H9 (cell line): ENCODE data around the gene DLG2. TPM values are rescaled to one million over a fixed set of nuclear protein-coding genes. Genes with fewer than 3 reads are reported as not detected.

Experiments used
- DNase-seq: peaks from one replicate; pipeline ENCODE4 v3.0.0-alpha.2; 2017
- H2AFZ ChIP-seq: one replicate; pipeline ENCODE4 v1.6.1; 2013; ENCODE audit warnings: mild to moderate bottlenecking, low read length, control low read depth, moderate library complexity
- H2AK5ac ChIP-seq: 2 replicates; pipeline ENCODE4 v1.6.1; 2013; ENCODE audit warnings: low read length, control low read depth, mixed read lengths; ENCODE audit not compliant: insufficient read length
- H2BK120ac ChIP-seq: one replicate; pipeline ENCODE4 v1.6.1; 2013; ENCODE audit warnings: low read depth, mild to moderate bottlenecking, low read length, control low read depth, inconsistent platforms; ENCODE audit not compliant: poor library complexity, severe bottlenecking
- H2BK12ac ChIP-seq: 2 replicates; pipeline ENCODE4 v1.6.1; 2013; ENCODE audit warnings: low read length, control low read depth, mixed read lengths, low read depth; ENCODE audit not compliant: insufficient read length
- H2BK15ac ChIP-seq: 2 replicates; pipeline ENCODE4 v1.6.1; 2013; ENCODE audit warnings: low read depth, low read length, control low read depth
- H2BK20ac ChIP-seq: one replicate; pipeline ENCODE4 v1.6.1; 2013; ENCODE audit warnings: low read depth, mild to moderate bottlenecking, low read length, control low read depth, inconsistent platforms; ENCODE audit not compliant: poor library complexity, severe bottlenecking
- H2BK5ac ChIP-seq: 2 replicates; pipeline ENCODE4 v1.6.1; 2013; ENCODE audit warnings: low read length, control low read depth, mixed read lengths; ENCODE audit not compliant: insufficient read length
- H3K14ac ChIP-seq: 2 replicates; pipeline ENCODE4 v1.6.1; 2013; ENCODE audit warnings: low read length, control low read depth; ENCODE audit not compliant: insufficient read depth
- H3K18ac ChIP-seq: 2 replicates; pipeline ENCODE4 v1.6.1; 2013; ENCODE audit warnings: low read depth, mild to moderate bottlenecking, mixed read lengths, low read length, control low read depth; ENCODE audit not compliant: insufficient read length
- H3K23ac ChIP-seq: 2 replicates; pipeline ENCODE4 v1.6.1; 2013; ENCODE audit warnings: low read length, control low read depth, mixed read lengths, low read depth; ENCODE audit not compliant: insufficient read length
- H3K23me2 ChIP-seq: 2 replicates; pipeline ENCODE4 v1.6.1; 2013; ENCODE audit warnings: low read depth, mild to moderate bottlenecking, mixed read lengths, low read length, control low read depth; ENCODE audit not compliant: insufficient read length, poor library complexity, severe bottlenecking
- H3K27ac ChIP-seq: 2 replicates; pipeline ENCODE4 v1.5.1; 2013; ENCODE audit warnings: low read length, control low read depth, mixed read lengths, low read depth; ENCODE audit not compliant: insufficient read length
- H3K27me3 ChIP-seq: 2 replicates; pipeline ENCODE4 v1.6.1; 2013; ENCODE audit warnings: low read length, control low read depth, inconsistent platforms; ENCODE audit not compliant: insufficient read depth
- H3K4ac ChIP-seq: 2 replicates; pipeline ENCODE4 v1.6.1; 2013; ENCODE audit warnings: low read depth, mild to moderate bottlenecking, control low read depth, inconsistent platforms, low read length, moderate library complexity
- H3K4me1 ChIP-seq: 2 replicates; pipeline ENCODE4 v1.6.1; 2013; ENCODE audit warnings: low read length, control low read depth, inconsistent platforms; ENCODE audit not compliant: insufficient read depth
- H3K4me2 ChIP-seq: 2 replicates; pipeline ENCODE4 v1.6.1; 2013; ENCODE audit warnings: low read length, control low read depth, mixed read lengths; ENCODE audit not compliant: insufficient read length, insufficient read depth
- H3K56ac ChIP-seq: 2 replicates; pipeline ENCODE4 v1.6.1; 2013; ENCODE audit warnings: low read depth, mild to moderate bottlenecking, mixed read lengths, low read length, control low read depth; ENCODE audit not compliant: insufficient read length
- H3K79me1 ChIP-seq: 2 replicates; pipeline ENCODE4 v1.6.1; 2013; ENCODE audit warnings: low read depth, mild to moderate bottlenecking, moderate library complexity, low read length, control low read depth, inconsistent platforms; ENCODE audit not compliant: insufficient read depth, poor library complexity, severe bottlenecking
- H3K79me2 ChIP-seq: 2 replicates; pipeline ENCODE4 v1.6.1; 2013; ENCODE audit warnings: low read length, control low read depth, inconsistent platforms; ENCODE audit not compliant: insufficient read depth
- H3K9ac ChIP-seq: 2 replicates; pipeline ENCODE4 v1.6.1; 2013; ENCODE audit warnings: low read length, control low read depth, mixed read lengths; ENCODE audit not compliant: insufficient read length; ENCODE audit errors: extremely low read depth
- H3K9me3 ChIP-seq: one replicate; pipeline ENCODE4 v1.6.1; 2013; ENCODE audit warnings: low read depth, low read length, inconsistent platforms; ENCODE audit not compliant: control insufficient read depth
- H3T11ph ChIP-seq: one replicate; pipeline ENCODE4 v1.6.1; 2013; ENCODE audit warnings: mild to moderate bottlenecking, low read length, control low read depth, inconsistent platforms
- H4K20me1 ChIP-seq: one replicate; pipeline ENCODE4 v1.6.1; 2013; ENCODE audit not compliant: control insufficient read depth, insufficient read length, insufficient read depth
- H4K5ac ChIP-seq: 2 replicates; pipeline ENCODE4 v1.6.1; 2013; ENCODE audit warnings: low read depth, mild to moderate bottlenecking, mixed read lengths, low read length, control low read depth; ENCODE audit not compliant: insufficient read length
- H4K8ac ChIP-seq: replicated peaks from 2 replicates; pipeline ENCODE4 v1.6.1; 2013; ENCODE audit warnings: low read length, control low read depth, mixed read lengths, low read depth; ENCODE audit not compliant: insufficient read length
- H4K91ac ChIP-seq: 2 replicates; pipeline ENCODE4 v1.6.1; 2013; ENCODE audit warnings: low read depth, mild to moderate bottlenecking, moderate library complexity, mixed read lengths, low read length, control low read depth; ENCODE audit not compliant: insufficient read length
- H3K27ac Mint-ChIP-seq, 3 experiments: 2 replicates in 2 of 3; 3 replicates in 1 of 3; pipeline ENCODE4 v1.8.0; 2020 to 2021; ENCODE audit warnings: mixed read lengths in 3 of 3, mild to moderate bottlenecking in 1 of 3, moderate library complexity in 1 of 3
- H3K27me3 Mint-ChIP-seq: 2 replicates; pipeline ENCODE4 v1.8.0; 2021; ENCODE audit warnings: low read depth, mild to moderate bottlenecking, moderate library complexity, mixed read lengths
- H3K36me3 Mint-ChIP-seq, 3 experiments: 2 replicates in 2 of 3; 3 replicates in 1 of 3; pipeline ENCODE4 v1.8.0; 2020 to 2021; ENCODE audit warnings: low read depth in 3 of 3, mixed read lengths in 3 of 3; ENCODE audit not compliant: insufficient read depth in 1 of 3
- H3K4me1 Mint-ChIP-seq, 2 experiments: 2 replicates each; pipeline ENCODE4 v1.8.0; 2020; ENCODE audit warnings: mixed read lengths in 2 of 2
- H3K4me3 Mint-ChIP-seq, 2 experiments: 2 replicates in 1 of 2; 3 replicates in 1 of 2; pipeline ENCODE4 v1.8.0; 2020 to 2021; ENCODE audit warnings: mild to moderate bottlenecking in 2 of 2, mixed read lengths in 2 of 2, moderate library complexity in 1 of 2
- H3K9me3 Mint-ChIP-seq, 2 experiments: 2 replicates in 1 of 2; 3 replicates in 1 of 2; pipeline ENCODE4 v1.8.0; 2020; ENCODE audit warnings: mild to moderate bottlenecking in 2 of 2, mixed read lengths in 2 of 2, moderate library complexity in 1 of 2
- CTCF ChIP-seq: fragments of 200-600 bp; sonication (generic); conservative IDR thresholded peaks from 3 replicates; pipeline ENCODE4 v1.8.0; 2021; ENCODE audit warnings: antibody characterized with exemption, mild to moderate bottlenecking
- total RNA-seq: library from RNA; stranded (reverse); gene quantifications from 2 replicates; pipeline ENCODE4 v1.2.1, GENCODE V29; 2021

The DLG2 gene
- total RNA-seq, 1 experiment from 2014 or later, result 8.0 TPM

GRCh38 chr11:83895516-83895915 is 1731.6 kb downstream of the DLG2 start:
- H3K79me1 ChIP-seq, result no peaks in the 10 kb centered on the region
- H4K91ac ChIP-seq, result no peak overlapping the region
- H4K5ac ChIP-seq, result no peak overlapping the region
- H3K27ac ChIP-seq, result no peak overlapping the region
- H3K9me3 ChIP-seq, result no peaks in the 10 kb centered on the region
- no peaks in the 10 kb centered on the region for H3K4me1 ChIP-seq
- H2AK5ac ChIP-seq, result no peak overlapping the region
- H4K8ac ChIP-seq, result no peak overlapping the region
- H3K4me1 Mint-ChIP-seq, result peaks cover 5 to 6% of the 10 kb centered on the region in 2 experiments
- H2BK15ac ChIP-seq, result no peak overlapping the region
- H3K4me2 ChIP-seq, result no peak overlapping the region
- H2BK5ac ChIP-seq, result no peak overlapping the region
- H3K27ac Mint-ChIP-seq, result peak overlapping the region; percentile 47 to 86 (median 51); a peak in 5 of 7 replicates
- no peak overlapping the region for H3K9ac ChIP-seq
- no peak overlapping the region for H3K56ac ChIP-seq
- H4K20me1 ChIP-seq, result no peaks in the 10 kb centered on the region
- H2BK120ac ChIP-seq, result no peak overlapping the region
- TF ChIP-seq CTCF, result no peak
- no peak overlapping the region for H3K23ac ChIP-seq
- no peak overlapping the region for H2BK20ac ChIP-seq
- no peak overlapping the region for H2AFZ ChIP-seq
- no peaks in the 10 kb centered on the region for H3K23me2 ChIP-seq
- H3K79me2 ChIP-seq, result no peaks in the 10 kb centered on the region
- no peak overlapping the region for H3K14ac ChIP-seq
- H3K27me3 ChIP-seq, result no peaks in the 10 kb centered on the region
- H2BK12ac ChIP-seq, result no peak overlapping the region
- H3K4me3 Mint-ChIP-seq, result no peak overlapping the region
- no peak overlapping the region for H3K4ac ChIP-seq
- DNase-seq, result no peak
- H3K18ac ChIP-seq, result no peak overlapping the region
- H3K36me3 Mint-ChIP-seq, result peaks cover 0 to 6% (median 0%) of the 10 kb centered on the region in 3 experiments; a peak in 1 of 7 replicates
- H3K27me3 Mint-ChIP-seq, result no peaks in the 10 kb centered on the region
- peaks cover 0 to 4% of the 10 kb centered on the region in 2 experiments; a peak in 3 of 5 replicates for H3K9me3 Mint-ChIP-seq
- no peak overlapping the region for H3T11ph ChIP-seq
